ENCODE data around the gene ESPN.

Gene ESPN

GRCh38 chr1:6466023-6466422, 41.4 kb downstream of the ESPN start, which contains the start of gene TNFRSF25:
Gene TNFRSF25, minus strand, starts transcription at chr1:6466173. Its CDS starts 66 bp downstream, at chr1:6466107.
- Histone ChIP-seq H3K4me3 (ENCODE audit: low read depth, low read length) (peak within 1 kb of the TSS; percentile 37), H3K36me3 (ENCODE audit: control insufficient read depth, insufficient read depth, low read length) (peaks cover 45% of the 10 kb centered on the region), H3K9ac (ENCODE audit: low read depth, low read length) (no peak within 1 kb of the TSS), H3K4me1 (ENCODE audit: control insufficient read depth, insufficient read depth, low read length) (peaks cover 4% of the 10 kb centered on the region), H3K27me3 (ENCODE audit: control insufficient read depth, insufficient read depth, low read length) (no peaks in the 10 kb centered on the region), H3K9me3 (ENCODE audit: control insufficient read depth, insufficient read depth, low read length) (no peaks in the 10 kb centered on the region)

- no peaks in the 10 kb centered on the region for H3K27me3 ChIP-seq (ENCODE audit: control insufficient read depth, insufficient read depth, low read length)
These were observed 42.2 kb downstream of the ESPN start for GRCh38 chr1:6466751-6467150.

GRCh38 chr1:6467224-6467623, 42.6 kb downstream of the ESPN start:
- peaks cover 44% of the 10 kb centered on the region for H3K36me3 ChIP-seq (ENCODE audit: control insufficient read depth, insufficient read depth, low read length)
- no peak overlapping the region for H3K4me3 ChIP-seq (ENCODE audit: low read depth, low read length)
- H3K4me1 ChIP-seq (ENCODE audit: control insufficient read depth, insufficient read depth, low read length), result peaks cover 10% of the 10 kb centered on the region
- H3K27me3 ChIP-seq (ENCODE audit: control insufficient read depth, insufficient read depth, low read length), result no peaks in the 10 kb centered on the region
- H3K9ac ChIP-seq (ENCODE audit: low read depth, low read length), result no peak overlapping the region
- H3K9me3 ChIP-seq (ENCODE audit: control insufficient read depth, insufficient read depth, low read length), result no peaks in the 10 kb centered on the region

More at GRCh38 chr1:6466751-6467150, 42.2 kb downstream of the ESPN start:
- Histone ChIP-seq H3K9ac (ENCODE audit: low read depth, low read length) (no peak overlapping the region), H3K36me3 (ENCODE audit: control insufficient read depth, insufficient read depth, low read length) (peaks cover 41% of the 10 kb centered on the region), H3K9me3 (ENCODE audit: control insufficient read depth, insufficient read depth, low read length) (no peaks in the 10 kb centered on the region), H3K4me3 (ENCODE audit: low read depth, low read length) (no peak overlapping the region), H3K4me1 (ENCODE audit: control insufficient read depth, insufficient read depth, low read length) (peaks cover 5% of the 10 kb centered on the region)

- Histone ChIP-seq H3K4me3 (ENCODE audit: low read depth, low read length) (no peak overlapping the region), H3K9me3 (ENCODE audit: control insufficient read depth, insufficient read depth, low read length) (no peaks in the 10 kb centered on the region), H3K9ac (ENCODE audit: low read depth, low read length) (no peak overlapping the region), H3K36me3 (ENCODE audit: control insufficient read depth, insufficient read depth, low read length) (peaks cover 47% of the 10 kb centered on the region), H3K4me1 (ENCODE audit: control insufficient read depth, insufficient read depth, low read length) (peaks cover 10% of the 10 kb centered on the region), H3K27me3 (ENCODE audit: control insufficient read depth, insufficient read depth, low read length) (no peaks in the 10 kb centered on the region)
These were observed 43.4 kb downstream of the ESPN start for GRCh38 chr1:6467744-6468688.

GRCh38 chr1:6468729-6469461, 44.3 kb downstream of the ESPN start:
- Histone ChIP-seq H3K36me3 (ENCODE audit: control insufficient read depth, insufficient read depth, low read length) (peaks cover 47% of the 10 kb centered on the region), H3K9me3 (ENCODE audit: control insufficient read depth, insufficient read depth, low read length) (no peaks in the 10 kb centered on the region), H3K27me3 (ENCODE audit: control insufficient read depth, insufficient read depth, low read length) (no peaks in the 10 kb centered on the region), H3K9ac (ENCODE audit: low read depth, low read length) (no peak overlapping the region), H3K4me1 (ENCODE audit: control insufficient read depth, insufficient read depth, low read length) (peaks cover 12% of the 10 kb centered on the region), H3K4me3 (ENCODE audit: low read depth, low read length) (no peak overlapping the region)

GRCh38 chr1:6470132-6471085, 45.8 kb downstream of the ESPN start:
- Histone ChIP-seq H3K4me3 (ENCODE audit: low read depth, low read length) (peak overlapping the region; percentile 67), H3K4me1 (ENCODE audit: control insufficient read depth, insufficient read depth, low read length) (peaks cover 11% of the 10 kb centered on the region), H3K9ac (ENCODE audit: low read depth, low read length) (no peak overlapping the region), H3K36me3 (ENCODE audit: control insufficient read depth, insufficient read depth, low read length) (peaks cover 47% of the 10 kb centered on the region), H3K27me3 (ENCODE audit: control insufficient read depth, insufficient read depth, low read length) (no peaks in the 10 kb centered on the region), H3K9me3 (ENCODE audit: control insufficient read depth, insufficient read depth, low read length) (no peaks in the 10 kb centered on the region)

- Histone ChIP-seq H3K4me1 (ENCODE audit: control insufficient read depth, insufficient read depth, low read length) (peaks cover 11% of the 10 kb centered on the region), H3K36me3 (ENCODE audit: control insufficient read depth, insufficient read depth, low read length) (peaks cover 50% of the 10 kb centered on the region), H3K9ac (ENCODE audit: low read depth, low read length) (no peak overlapping the region), H3K4me3 (ENCODE audit: low read depth, low read length) (peak overlapping the region; percentile 67), H3K9me3 (ENCODE audit: control insufficient read depth, insufficient read depth, low read length) (no peaks in the 10 kb centered on the region), H3K27me3 (ENCODE audit: control insufficient read depth, insufficient read depth, low read length) (no peaks in the 10 kb centered on the region)
These were observed 46.8 kb downstream of the ESPN start for GRCh38 chr1:6471086-6471969.

- Histone ChIP-seq H3K36me3 (ENCODE audit: control insufficient read depth, insufficient read depth, low read length) (peaks cover 50% of the 10 kb centered on the region), H3K9me3 (ENCODE audit: control insufficient read depth, insufficient read depth, low read length) (no peaks in the 10 kb centered on the region), H3K4me3 (ENCODE audit: low read depth, low read length) (peak overlapping the region; percentile 13), H3K27me3 (ENCODE audit: control insufficient read depth, insufficient read depth, low read length) (no peaks in the 10 kb centered on the region), H3K9ac (ENCODE audit: low read depth, low read length) (no peak overlapping the region), H3K4me1 (ENCODE audit: control insufficient read depth, insufficient read depth, low read length) (peaks cover 11% of the 10 kb centered on the region)
These were observed 47.4 kb downstream of the ESPN start for GRCh38 chr1:6471970-6472368.

- peaks cover 11% of the 10 kb centered on the region for H3K4me1 ChIP-seq (ENCODE audit: control insufficient read depth, insufficient read depth, low read length)
- H3K36me3 ChIP-seq (ENCODE audit: control insufficient read depth, insufficient read depth, low read length), result peaks cover 48% of the 10 kb centered on the region
- H3K9me3 ChIP-seq (ENCODE audit: control insufficient read depth, insufficient read depth, low read length), result no peaks in the 10 kb centered on the region
- H3K4me3 ChIP-seq (ENCODE audit: low read depth, low read length), result no peak overlapping the region
- H3K27me3 ChIP-seq (ENCODE audit: control insufficient read depth, insufficient read depth, low read length), result no peaks in the 10 kb centered on the region
- no peak overlapping the region for H3K9ac ChIP-seq (ENCODE audit: low read depth, low read length)
These were observed 47.8 kb downstream of the ESPN start for GRCh38 chr1:6472391-6472790.

- Histone ChIP-seq H3K36me3 (ENCODE audit: control insufficient read depth, insufficient read depth, low read length) (peaks cover 45% of the 10 kb centered on the region), H3K4me1 (ENCODE audit: control insufficient read depth, insufficient read depth, low read length) (peaks cover 11% of the 10 kb centered on the region), H3K4me3 (ENCODE audit: low read depth, low read length) (no peak overlapping the region), H3K9ac (ENCODE audit: low read depth, low read length) (no peak overlapping the region), H3K27me3 (ENCODE audit: control insufficient read depth, insufficient read depth, low read length) (no peaks in the 10 kb centered on the region), H3K9me3 (ENCODE audit: control insufficient read depth, insufficient read depth, low read length) (no peaks in the 10 kb centered on the region)
These were observed 48.6 kb downstream of the ESPN start for GRCh38 chr1:6473156-6473555.
